ENCODE data around the gene TMCO4.
"Not testable (repeated sequence)": the region's sequence is repeated elsewhere in the genome, so short reads cannot be mapped to it uniquely, and the experiment has no call there.

The TMCO4 gene

GRCh38 chr1:19656134-19656779, 143.5 kb downstream of the TMCO4 start:
- DNase-seq (ENCODE audit: low spot score): no peak

GRCh38 chr1:19655718-19656080, 144.0 kb downstream of the TMCO4 start:
- no peak for DNase-seq (ENCODE audit: low spot score)

DNA sequence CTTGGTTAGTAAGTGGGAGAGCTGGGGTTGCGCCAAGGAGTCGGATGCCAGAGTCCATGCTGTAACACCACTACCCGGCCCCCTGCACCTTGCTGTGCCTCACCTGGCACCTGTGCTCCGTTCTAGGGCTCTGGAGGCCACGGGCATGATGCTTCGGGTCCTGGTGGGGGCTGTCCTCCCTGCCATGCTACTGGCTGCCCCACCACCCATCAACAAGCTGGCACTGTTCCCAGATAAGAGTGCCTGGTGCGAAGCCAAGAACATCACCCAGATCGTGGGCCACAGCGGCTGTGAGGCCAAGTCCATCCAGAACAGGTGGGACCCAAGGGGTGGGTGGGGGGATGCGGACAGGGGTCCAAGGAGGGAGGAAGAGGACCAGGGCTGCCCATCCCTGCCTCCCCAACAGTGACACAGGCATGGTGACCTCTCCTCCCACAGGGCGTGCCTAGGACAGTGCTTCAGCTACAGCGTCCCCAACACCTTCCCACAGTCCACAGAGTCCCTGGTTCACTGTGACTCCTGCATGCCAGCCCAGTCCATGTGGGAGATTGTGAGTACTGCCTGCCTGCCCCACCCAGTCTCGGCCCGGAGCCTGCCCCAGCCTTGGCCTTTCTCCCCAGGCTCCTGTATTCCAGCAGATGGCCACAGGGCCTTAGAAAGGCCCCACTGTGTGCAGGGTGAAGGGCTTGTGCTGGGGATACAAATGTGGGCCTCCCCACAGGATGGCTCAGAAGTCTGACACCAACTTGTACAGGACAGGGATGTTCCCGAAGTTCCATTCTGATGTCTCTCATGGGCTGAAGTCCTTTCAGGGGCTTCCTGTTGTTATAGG, 144.6 kb downstream of the TMCO4 start:
- DNase-seq (ENCODE audit: low spot score): no peak

DNA sequence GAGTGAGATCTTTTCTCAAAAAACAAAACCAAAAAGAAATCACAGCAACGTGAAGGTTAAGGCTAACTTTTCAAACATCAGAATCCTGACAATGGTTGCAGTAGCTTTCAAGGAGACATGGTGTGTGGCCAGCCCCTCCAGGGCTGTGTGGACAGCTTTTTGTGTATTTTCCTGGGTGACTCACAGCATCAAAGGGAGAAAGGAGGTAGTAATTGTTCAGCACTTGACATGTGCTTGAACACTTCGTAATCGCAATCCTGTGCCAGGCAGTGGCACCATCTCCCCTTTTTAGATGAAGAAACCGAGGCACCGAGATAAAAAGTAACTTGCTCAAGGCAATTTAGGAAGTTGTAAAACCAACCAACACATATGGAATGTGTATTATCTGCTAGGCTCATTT, 145.3 kb downstream of the TMCO4 start:
- no peak for DNase-seq (ENCODE audit: low spot score)

DNA sequence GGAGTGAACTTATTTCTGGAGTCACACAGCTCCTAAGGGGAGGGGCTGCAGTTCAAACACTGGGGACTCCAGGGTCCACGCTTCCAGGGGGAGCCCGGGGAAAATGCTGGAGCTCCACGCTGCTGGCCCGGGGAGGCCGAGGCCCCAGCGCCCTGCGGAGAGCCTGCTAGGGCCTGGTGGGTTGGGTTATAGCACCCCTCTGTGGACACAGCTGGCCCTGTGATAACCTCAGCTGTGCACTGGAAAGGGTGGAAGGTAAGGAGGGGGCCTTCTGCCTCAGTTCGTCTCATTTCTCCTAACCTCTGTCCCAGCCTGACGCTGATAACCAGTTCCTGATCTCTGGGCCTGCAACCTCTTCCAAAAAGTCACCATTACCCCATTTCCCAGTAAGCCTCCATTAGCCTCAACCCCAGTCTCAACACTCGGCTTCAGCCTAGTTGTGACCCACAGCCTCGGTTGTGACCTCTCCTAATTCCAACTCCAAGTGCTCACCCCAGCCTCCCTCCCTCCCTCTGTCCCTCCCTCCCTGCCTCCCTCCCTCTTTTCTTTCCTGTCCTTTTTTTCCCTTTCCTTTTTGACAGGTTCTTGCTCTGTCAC, 148.5 kb downstream of the TMCO4 start:
- DNase-seq (ENCODE audit: low spot score): peak; percentile 91

GRCh38 chr1:19650416-19651140, 149.1 kb downstream of the TMCO4 start:
- no peak for DNase-seq (ENCODE audit: low spot score)

GRCh38 chr1:19648689-19649088, 151.0 kb downstream of the TMCO4 start:
- DNase-seq (ENCODE audit: low spot score): no peak

- no peak for DNase-seq (ENCODE audit: low spot score)
Observed at GRCh38 chr1:19648239-19648638, 151.5 kb downstream of the TMCO4 start.

GRCh38 chr1:19647643-19648042, 152.1 kb downstream of the TMCO4 start:
- no peak for DNase-seq (ENCODE audit: low spot score)

DNA sequence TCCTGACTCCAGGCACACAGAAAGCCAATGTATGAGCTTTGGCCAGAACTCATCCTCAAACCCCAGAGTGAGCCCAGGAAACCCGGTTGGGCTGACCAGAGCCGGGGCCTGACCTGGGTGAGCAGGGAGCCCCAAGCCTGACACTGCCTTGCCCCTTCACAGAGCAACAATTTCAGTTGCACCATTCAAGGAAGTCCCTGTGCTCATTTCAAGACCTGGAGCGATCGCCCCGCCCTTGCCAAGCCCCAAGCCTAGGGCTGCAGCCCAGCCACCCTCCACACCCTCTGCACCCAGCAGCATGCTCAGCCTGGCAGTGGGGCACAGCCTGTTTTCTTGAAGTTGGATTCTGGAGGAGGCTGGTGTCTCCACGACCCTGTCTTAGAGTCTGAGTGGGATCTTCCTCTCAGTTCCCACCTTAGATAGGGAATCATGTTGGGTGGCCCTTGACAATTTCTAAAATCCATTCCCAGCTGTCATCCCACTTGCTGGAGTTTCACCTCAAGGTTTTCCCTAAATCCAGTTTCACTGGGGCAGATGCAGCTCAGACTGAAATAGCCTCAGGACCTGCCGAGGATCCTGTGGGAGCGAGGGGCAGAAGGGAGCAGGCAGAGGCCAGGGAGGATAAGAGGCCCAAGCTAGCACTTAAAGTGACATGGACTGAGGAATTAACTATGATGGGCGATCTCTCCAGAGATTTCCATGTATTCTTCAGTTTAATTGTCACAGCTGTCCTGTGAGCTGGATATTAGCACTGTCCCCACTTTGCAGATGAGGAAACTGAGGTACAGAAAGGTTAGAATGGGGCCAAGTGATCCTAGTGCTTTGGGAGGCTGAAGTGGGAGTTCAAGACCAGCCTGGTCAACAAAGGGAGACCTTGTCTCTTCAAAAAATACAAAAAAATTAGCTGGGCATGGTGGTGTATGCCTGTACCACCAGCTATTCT, 153.1 kb downstream of the TMCO4 start:
- no peak for DNase-seq (ENCODE audit: low spot score)

DNA sequence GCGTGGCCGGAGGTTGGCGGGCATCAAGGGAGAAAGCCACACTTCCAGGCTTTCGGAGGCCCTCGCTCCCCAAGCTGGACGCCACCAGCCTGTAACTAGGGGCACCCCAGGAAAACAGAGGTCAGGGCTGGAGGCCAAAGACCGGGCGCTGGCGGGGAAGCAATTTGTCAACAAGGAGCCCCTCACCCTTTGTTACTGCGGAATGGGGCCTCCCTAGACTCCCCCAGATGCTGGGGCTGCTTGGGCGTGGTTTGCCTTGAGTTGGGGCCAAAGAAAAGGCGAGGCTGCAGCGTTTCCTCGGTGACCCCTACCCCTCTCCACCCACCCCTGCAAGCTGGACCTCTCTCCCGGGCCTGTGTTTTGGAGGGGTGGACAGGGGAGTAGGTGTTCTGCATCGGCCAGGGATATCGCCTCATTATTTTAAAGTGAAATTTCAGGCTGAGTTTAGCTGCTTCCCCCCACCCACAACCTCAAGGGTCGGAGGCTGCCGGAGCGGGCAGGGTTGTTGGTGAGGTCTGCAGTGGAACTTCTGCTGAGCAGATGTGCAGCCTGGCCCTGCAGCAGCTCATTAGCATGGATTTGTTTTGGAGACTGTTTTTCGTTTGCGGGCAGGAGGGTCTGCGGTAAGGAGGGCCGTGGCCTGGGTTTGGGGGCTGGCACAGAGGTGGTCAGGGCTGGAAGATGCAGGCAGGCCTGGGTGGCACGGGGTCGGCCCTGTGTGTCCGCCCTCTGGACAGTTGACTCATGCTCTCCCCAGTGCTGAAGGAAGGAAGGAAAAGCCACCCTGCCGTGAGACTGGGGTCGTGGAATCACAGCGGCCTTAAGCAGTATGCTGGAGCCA, 154.1 kb downstream of the TMCO4 start:
- DNase-seq (ENCODE audit: low spot score): no peak

DNA sequence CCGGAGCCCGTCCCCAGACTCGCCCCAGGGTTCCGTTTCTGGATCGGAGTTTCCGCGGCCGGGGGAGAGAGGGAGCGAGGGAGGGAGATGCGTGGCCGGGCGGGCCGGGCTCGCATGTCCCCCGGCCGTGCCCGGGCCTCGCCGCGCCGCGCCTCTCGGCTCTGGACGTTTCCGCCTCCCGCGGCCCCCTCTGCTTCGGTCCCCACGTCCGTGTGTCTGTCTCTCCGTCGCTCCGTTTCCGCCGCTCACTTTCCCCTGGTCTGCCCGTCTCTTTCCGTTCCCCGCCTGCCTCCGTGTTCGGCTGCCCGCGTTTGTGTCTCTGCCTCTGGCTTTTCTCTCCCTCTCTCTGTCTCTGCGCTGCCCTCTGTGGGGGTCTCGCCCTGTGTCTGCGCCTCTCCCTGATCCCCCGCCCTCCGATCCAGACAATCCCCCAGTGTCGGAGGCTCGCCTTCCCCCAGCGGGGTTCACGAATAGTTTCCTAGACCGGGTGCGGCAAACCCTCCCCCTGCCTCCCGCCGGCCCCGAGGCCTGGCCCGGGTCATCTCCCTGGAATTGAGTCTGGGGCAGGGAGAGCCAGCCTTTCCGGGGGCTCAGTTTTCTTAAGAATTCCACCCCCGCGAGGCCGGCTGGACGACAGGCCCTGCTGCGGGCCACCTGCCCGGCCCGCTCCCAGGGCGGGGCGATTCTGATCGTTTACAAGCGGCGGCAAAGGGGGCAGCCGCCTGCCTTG, 154.9 kb downstream of the TMCO4 start:
- DNase-seq (ENCODE audit: low spot score): peak; percentile 75

DNA sequence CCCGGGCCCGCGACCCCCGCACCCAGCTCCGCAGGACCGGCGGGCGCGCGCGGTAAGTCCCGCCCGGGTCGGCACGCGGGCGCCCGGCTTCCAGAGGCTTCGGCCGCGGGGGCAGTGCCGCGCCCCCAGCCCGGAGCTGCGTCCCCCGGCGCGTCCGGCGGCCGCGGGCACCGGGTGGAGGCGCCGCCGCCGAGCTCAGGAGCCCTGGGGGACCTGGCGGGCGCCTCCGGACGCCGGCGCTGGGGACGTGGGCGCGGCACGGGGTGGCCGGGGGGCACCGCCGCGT, 155.4 kb downstream of the TMCO4 start:
- DNase-seq (ENCODE audit: low spot score): no peak

DNA sequence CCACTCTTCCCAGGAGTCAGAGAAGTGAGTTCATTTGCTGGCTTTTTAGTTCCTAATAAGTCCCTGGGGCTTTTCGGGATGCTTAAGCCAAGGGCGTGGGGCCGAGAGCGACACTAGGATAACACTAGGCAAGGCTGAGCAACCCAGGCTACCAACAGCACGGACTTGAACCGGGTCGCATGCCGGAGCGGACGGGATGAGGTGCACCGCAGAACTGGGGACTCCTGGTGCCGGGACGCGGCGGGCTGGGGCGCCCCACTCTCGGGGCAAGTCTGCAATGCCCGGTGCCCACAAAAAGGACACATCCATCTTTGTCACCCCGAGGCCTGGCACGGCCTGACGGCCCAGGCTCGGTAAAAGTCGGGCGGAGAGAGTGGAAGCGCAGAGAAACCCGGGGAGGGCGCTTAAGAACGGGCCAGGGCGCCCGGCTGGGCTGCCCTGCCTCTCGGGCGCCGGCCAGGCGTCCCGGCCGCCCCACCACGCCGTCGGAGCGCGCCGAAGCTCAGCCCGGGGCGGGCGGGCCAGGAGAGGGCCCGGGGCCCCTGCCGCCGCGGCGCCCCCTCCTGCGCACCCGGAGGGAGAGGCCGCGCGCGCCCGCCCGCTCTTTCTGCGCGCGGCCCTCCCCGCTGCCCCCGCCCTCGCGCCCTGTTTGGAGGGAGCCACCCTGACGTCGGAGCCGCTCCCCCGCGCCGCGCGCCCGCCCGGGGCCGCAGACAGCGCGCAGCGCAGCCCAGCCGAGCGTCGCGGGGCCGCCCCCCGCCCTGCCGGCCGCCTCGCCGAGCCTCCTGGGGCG, 155.9 kb downstream of the TMCO4 start, which contains the start of gene NBL1:
NBL1 (plus strand) TSS at position 710 of the 793 bp plus-strand sequence. CDS start 10,720 bp downstream, outside the sequence.
- peak; percentile 89 for DNase-seq (ENCODE audit: low spot score)

DNA sequence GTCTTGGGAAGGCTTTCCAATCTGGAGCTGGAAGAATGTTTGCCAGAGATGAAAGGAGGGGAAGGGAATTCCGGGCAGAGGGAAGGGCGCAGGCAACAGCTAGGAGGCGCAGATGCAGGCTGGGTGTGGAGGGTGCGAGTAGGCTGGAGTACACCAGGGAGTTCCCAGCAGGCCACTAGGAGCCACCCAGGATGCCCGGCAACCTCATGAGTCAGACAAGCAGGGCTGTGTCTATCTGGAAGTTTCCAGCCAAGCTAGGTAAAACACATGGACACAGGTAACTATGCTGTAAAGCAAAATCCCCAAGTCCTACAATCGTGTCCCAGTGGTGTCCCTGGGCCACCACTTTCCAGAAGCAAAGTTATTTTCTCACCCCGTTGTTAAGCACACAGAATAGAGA, 156.6 kb downstream of the TMCO4 start:
- no peak for DNase-seq (ENCODE audit: low spot score)

DNA sequence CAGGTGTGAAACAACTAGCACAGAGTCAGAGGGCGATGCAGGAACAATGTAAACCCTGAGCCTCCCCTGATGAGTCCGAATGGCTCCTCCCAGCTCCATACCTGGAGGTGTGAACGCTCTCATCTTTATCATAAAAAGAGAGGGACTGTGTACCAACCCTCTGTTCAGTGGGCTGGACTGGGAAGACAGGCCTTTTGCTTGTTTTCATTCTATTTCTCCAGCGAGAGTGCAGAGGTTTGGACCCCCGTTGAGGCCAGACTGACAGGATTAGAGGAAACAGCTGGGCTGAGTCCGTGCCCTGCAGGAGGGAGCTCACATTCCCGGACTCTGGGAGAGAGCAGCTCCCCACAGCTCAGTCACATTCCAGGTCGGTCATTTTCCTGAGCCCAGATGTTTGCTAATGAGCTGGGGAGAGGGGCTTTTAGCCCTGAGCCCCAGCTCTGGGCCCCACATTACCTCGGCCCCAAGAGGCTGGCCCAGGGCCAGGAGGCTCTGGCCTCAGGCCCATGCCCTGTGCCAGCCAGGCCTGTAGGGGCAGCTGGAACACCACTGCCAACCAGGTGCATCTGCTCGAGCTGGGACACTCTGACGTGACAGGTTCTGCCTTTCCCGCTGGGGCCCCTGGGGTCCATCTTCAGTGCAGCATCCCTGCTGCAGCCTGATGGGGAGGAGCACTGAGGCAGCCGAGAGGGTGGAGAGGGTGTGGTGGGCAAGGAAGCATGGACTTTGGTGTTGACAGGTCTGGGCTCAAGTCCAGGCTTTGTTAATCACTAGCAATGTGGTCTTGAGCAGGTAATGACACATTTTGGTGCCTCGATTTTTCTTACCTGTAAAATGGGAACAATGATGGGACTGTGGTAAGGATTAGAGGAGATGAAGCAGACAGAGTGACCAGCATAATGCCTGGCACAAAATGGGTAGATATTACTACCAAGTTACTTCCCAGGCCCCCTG, 159.1 kb downstream of the TMCO4 start:
- peak; percentile 33 for DNase-seq (ENCODE audit: low spot score)

DNA sequence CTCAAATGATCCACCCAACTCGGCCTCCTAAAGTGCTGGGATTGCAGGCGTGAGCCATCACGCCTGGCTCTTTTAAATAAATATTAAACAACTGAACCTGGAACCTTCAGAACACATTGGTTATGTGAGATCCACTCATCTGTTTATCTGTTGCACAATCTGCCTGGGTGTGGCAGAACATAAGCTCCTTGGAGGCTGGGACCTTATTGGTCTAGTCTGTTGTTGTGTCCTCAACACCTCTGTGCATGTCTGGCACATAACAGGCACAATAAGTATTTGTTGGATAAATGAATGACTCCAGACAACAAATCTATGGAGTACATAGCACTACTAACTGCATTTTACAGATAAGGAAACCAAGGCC, 159.7 kb downstream of the TMCO4 start:
- no peak for DNase-seq (ENCODE audit: low spot score)

GRCh38 chr1:19639228-19639627, 160.5 kb downstream of the TMCO4 start:
- not testable (repeated sequence) for DNase-seq (ENCODE audit: low spot score)
